HG02938 (cell line): Measurements from ENCODE around the gene ZNF714.
"Not testable (repeated sequence)": the region's sequence is repeated elsewhere in the genome, so short reads cannot be mapped to it uniquely, and the experiment has no call there.

Experiments used
- ATAC-seq: cut with Tn5 transposase; IDR thresholded peaks from one replicate; pipeline ENCODE4 v1.9.1; 2021; ENCODE audit warnings: mild to moderate bottlenecking, moderate library complexity; ENCODE audit not compliant: unreplicated experiment

ZNF714 gene

DNA sequence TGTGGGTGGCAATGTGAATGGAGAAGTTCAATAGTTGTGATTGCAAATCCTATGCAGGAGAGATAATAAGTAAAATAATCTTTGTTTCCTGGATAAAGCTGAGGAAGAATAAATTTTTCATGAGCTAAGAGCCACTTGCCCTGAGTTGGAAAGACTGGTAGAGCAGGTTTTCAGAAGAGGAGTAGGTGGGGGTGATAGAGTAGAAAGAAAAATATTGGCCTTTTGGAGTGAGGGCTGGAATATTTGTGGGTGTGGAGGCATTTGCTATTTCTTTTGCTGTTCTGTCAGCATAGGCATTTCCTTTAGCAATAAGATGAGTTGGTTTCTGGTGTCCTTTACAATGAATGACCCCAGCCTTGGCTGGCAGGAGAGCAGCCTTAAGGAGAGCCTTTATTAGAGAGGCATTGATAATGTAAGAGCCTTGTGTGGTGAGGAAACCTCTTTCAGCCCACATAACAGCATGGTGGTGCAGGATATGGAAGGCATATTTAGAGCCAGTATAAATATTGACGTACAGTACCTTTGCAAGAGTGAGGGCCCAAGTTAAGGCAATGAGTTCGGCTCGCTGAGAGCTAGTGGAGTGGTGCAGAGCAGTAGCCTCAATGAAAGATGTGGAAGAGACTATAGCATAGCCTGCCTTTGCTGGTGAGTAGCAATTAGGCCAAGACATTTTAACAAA lies 48.2 kb downstream of the ZNF714 start:
- ATAC-seq, result no peak

DNA sequence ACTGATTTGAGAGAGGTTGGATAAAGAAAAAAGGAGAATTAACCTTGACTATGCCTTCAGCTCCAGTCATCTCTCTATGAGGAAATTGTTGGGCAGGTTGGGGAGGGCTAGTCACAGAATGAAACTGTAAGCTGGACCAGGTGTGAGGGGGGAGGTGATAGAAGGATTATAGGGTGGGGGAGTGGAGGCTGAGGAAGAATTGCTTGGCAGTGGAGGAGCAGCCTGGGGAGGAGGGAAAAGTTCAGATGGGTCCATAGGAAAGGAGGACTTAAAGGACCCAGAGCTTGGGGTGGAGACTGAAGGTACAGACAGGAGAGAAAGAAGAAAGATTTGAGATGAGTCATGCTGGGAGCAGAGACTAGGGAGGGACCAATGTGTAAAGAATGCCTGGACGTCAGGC lies 51.6 kb downstream of the ZNF714 start:
- ATAC-seq, result no peak

- ATAC-seq, result no peak
These were observed 52.9 kb downstream of the ZNF714 start for GRCh38 chr19:21134934-21135366.

GRCh38 chr19:21135433-21135832 lies 53.4 kb downstream of the ZNF714 start:
- no peak for ATAC-seq

DNA sequence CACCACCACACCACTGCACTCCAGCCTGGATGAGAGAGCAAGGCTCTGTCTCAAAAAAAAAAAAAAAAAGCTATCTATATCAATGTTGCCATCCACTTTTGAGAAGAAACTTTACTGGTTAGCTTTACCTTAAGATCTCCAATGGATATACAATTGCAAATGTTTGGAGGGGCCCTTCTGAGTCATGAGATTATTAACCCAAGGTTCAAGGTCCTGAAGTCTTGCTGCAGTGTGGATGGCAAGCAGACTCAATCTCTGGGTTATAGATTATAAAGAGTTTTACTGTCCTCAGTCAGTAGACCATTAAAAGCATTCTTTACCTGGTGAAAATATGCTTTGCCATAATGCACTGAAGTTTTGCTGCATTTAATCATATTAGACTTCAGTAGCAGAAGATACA lies 56.1 kb downstream of the ZNF714 start:
- ATAC-seq, result no peak

GRCh38 chr19:21141006-21141405 lies 59.0 kb downstream of the ZNF714 start:
- ATAC-seq, result not testable (repeated sequence)

- peak; percentile 97 for ATAC-seq
These were observed 59.9 kb downstream of the ZNF714 start, which contains the start of gene ZNF431 for GRCh38 chr19:21141787-21142464. TSS of gene ZNF431 (plus strand) at chr19:21142040. CDS start at chr19:21142184, 144 bp downstream.

DNA sequence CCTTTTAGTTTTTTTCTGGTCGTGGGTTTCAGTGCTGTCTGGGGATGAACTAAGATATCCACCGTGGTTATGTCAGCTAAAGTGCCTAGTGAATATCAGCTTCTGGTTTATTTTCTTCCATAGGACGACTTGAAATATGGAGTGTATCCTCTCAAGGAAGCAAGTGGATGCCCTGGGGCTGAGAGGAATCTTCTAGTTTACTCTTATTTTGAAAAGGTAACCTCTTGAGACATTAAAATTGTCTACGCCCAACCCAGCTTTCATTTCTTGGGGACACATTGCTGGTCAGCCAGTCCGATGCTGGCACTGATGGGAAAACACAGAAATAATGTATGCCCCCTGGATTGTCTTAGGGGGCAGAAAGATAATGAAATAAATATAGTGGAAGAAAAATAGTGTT lies 61.4 kb downstream of the ZNF714 start:
- ATAC-seq, result no peak

DNA sequence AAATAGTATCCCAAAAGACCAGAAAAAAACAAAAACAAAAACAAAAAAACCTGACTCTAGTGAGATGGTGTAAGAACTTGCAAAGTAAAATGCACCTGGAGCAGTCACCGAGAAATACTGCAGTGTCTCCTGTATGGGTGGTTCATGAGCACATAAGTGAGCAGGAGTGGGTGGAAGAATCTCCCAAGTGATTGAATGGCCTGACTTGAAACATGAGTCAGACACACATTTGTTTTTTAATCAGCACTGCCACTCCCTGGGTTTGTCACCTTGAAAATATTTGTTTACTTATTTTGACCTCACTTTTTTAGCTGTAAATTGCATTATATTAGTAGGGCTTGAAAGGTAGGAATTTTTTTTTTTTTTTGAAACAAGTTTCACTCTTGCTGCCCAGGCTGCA lies 61.9 kb downstream of the ZNF714 start:
- ATAC-seq, result no peak

- ATAC-seq, result no peak
These were observed 65.5 kb downstream of the ZNF714 start for GRCh38 chr19:21147540-21147939.

- ATAC-seq, result no peak
These were observed 66.7 kb downstream of the ZNF714 start for GRCh38 chr19:21148681-21149080.

DNA sequence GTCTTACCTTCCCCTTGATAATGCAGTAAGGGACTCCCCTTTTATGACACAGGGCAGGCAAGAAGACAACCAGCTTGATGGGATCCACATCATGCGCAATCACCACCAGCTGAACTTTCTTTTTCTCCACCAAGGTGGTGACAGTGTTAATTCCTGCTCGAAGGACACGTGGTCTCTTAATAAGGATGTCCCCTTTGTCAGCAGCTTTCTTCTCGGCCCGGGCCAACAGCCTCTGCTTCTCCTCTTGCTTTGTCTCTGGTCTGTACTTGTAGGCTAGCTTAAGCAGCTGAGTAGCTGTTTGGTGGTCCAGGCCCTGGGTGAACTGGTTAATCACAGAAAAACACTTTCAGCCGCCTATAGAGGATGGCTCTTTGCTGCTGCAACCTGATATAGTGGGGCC lies 67.9 kb downstream of the ZNF714 start:
- no peak for ATAC-seq

GRCh38 chr19:21151460-21151859 lies 69.5 kb downstream of the ZNF714 start:
- no peak for ATAC-seq

- no peak for ATAC-seq
These were observed 76.6 kb downstream of the ZNF714 start for GRCh38 chr19:21158523-21159135.

DNA sequence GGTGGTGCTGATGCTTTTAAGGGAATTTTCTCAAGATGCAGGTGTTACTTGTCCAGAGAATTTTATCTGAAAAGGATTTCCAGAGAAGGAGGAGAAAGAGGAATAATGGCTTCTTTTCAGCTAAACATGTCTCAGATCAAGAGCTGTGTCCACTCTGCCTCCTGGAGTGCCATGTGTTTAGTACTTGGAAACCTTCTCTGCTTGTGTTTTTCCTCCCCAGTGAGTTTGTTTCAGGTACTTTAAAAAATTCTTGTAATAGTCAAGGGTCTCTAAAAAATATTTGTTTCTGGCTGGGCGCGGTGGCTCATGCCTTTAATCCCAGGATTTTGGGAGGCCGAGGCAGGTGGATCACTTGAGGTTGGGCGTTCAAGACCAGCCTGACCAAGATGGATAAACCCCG lies 82.5 kb downstream of the ZNF714 start:
- no peak for ATAC-seq

- no peak for ATAC-seq
These were observed 84.4 kb downstream of the ZNF714 start for GRCh38 chr19:21166436-21166835.
